GM10266 (cell line): ENCODE measurements around the gene MITF.

ENCODE experiments used
- DNase-seq: peaks from one replicate; pipeline ENCODE4 v3.0.0; 2012; ENCODE audit errors: extremely low spot score
- CTCF ChIP-seq: IDR thresholded peaks from 2 replicates; pipeline ENCODE4 v1.5.1; 2012; ENCODE audit warnings: mild to moderate bottlenecking, low read depth; ENCODE audit not compliant: control insufficient read depth, insufficient read depth; ENCODE audit errors: missing control alignments

The MITF gene

GRCh38 chr3:69865925-69866679 lies 126.8 kb downstream of the MITF start:
- no peak for DNase-seq
- TF ChIP-seq CTCF, result no peak

- TF ChIP-seq CTCF, result no peak
- no peak for DNase-seq
These were observed 127.9 kb downstream of the MITF start for GRCh38 chr3:69866988-69867720.

DNA sequence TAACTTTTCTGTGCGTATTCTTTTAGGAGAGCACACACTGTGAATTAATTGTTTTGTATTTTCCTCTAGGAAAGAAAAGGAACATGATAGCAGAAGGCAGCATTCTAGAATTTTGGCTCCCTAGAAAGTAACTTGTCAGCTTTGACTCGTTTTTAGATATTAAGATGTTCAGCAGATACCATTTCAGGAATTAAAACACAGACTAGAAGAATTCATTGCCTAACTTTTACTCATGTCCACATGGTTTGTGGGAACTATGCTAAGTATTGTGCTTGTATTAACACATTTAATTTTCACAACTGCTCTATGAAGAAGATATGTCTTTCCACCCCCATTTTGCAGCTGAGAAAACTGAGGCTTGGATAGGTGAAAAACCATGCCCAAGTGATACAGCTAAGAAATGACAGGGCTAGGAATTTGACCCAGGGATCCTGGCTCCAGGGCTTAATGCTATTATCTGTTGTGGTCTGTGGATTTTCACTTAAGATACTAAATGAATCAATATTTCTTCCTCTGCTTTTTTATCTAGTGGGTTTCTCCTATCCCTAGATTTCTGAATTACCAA lies 128.8 kb downstream of the MITF start:
- no peak for DNase-seq
- TF ChIP-seq CTCF, result no peak

DNA sequence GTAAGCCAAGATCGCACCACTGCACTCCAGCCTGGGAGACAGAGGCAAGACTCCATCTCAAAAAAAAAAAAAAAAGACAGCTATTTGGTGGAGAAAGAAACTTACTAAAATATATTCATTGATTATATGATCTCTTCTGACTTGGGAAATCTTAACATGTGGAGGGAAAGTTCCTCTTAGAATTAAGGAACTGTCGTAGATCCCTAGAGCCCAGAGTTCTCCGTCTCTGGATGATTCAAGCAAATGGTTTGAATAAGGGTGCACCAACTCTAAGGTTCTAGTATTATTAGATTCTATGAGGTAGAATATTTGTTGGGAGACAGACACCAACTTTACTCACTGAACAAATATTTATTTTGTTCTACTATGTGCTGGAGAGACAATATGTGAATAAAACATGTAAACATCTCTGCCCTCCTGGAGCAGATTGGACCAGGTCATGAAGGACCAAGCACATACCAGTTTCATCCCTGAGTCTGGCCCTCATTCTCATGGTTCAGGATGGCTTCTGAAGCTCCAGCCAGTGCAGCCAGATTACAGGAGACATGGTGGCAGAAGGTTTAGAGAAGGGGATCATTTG lies 129.7 kb downstream of the MITF start:
- no peak for DNase-seq
- no peak for TF ChIP-seq CTCF

- no peak for TF ChIP-seq CTCF
These were observed 130.4 kb downstream of the MITF start for GRCh38 chr3:69869643-69870042.

DNA sequence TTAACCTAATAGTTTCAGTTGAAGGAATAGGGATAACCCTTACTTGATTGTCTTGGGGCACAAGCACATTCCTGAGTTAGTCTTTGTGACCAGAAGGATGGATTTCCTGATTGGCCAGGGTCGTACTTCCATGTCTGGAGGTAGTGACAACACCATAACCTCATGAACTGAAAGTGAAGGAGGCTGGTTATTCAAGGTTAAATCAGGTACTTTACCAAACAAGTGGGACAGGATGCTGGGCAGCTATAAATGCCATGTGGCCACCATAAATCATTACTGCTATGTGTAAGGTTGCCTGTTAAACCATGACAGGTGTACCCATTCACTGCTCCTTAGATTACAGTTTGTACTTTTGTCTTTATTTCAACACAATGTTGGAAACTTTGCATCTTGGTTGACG lies 132.0 kb downstream of the MITF start:
- no peak for TF ChIP-seq CTCF
- DNase-seq, result no peak

More at GRCh38 chr3:69869643-69870042, 130.4 kb downstream of the MITF start:
- no peak for DNase-seq
